ENCODE measurements around the gene SLC37A3. TPM values are rescaled to one million over a fixed set of nuclear protein-coding genes. Genes with fewer than 3 reads are reported as not detected.
"Not testable (repeated sequence)": the region's sequence is repeated elsewhere in the genome, so short reads cannot be mapped to it uniquely, and the experiment has no call there.

The SLC37A3 gene
- total RNA-seq, 4 donors from 2014 or later, result 71.9 to 123 (median 86.9) TPM

DNA sequence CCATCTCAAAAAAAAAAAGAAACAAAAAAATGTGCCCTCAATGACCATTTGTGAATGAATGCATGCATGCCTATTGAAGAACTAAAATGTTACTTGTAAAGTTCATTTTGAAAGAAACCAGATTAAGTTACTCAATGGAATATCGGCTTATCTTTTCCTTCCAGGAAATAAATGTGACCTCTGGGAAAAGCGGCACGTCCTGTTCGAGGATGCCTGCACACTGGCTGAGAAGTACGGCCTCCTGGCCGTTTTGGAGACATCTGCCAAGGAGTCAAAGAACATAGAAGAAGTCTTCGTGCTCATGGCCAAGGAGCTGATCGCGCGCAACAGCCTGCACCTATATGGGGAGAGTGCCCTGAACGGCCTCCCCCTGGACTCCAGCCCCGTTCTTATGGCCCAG lies 27.4 kb upstream of the SLC37A3 start:
- Histone ChIP-seq H3K4me1 (no peaks in the 10 kb centered on the region), H3K4me3 (replicated peaks in 1 of 3) (no peak overlapping the region), H3K27ac (no peak overlapping the region), H3K27me3 (no peaks in the 10 kb centered on the region), H3K36me3 (no peaks in the 10 kb centered on the region), H3K9me3 (no peaks in the 10 kb centered on the region)
- DNase-seq, result no peak
- 80 to 90% methylated on average over 12 of the region's 12 CpGs for WGBS, 2 donors
- intact Hi-C loops (cut with DNase I), result no loop called here
- TF ChIP-seq, protein P1, sequence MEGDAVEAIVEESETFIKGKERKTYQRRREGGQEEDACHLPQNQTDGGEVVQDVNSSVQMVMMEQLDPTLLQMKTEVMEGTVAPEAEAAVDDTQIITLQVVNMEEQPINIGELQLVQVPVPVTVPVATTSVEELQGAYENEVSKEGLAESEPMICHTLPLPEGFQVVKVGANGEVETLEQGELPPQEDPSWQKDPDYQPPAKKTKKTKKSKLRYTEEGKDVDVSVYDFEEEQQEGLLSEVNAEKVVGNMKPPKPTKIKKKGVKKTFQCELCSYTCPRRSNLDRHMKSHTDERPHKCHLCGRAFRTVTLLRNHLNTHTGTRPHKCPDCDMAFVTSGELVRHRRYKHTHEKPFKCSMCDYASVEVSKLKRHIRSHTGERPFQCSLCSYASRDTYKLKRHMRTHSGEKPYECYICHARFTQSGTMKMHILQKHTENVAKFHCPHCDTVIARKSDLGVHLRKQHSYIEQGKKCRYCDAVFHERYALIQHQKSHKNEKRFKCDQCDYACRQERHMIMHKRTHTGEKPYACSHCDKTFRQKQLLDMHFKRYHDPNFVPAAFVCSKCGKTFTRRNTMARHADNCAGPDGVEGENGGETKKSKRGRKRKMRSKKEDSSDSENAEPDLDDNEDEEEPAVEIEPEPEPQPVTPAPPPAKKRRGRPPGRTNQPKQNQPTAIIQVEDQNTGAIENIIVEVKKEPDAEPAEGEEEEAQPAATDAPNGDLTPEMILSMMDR (IDR thresholded peaks at IDR 0.05), result no peak
- no peak for TF ChIP-seq POLR2A (IDR thresholded peaks at IDR 0.05)

GRCh38 chr7:140423501-140423900 lies 25.2 kb upstream of the SLC37A3 start:
- no peaks in the 10 kb centered on the region for H3K36me3 ChIP-seq
- no peak for TF ChIP-seq POLR2A (IDR thresholded peaks at IDR 0.05)
- TF ChIP-seq, protein P1 (IDR thresholded peaks at IDR 0.05), result no peak
- WGBS, 2 donors, result 94% methylated on average over 3 of the region's 3 CpGs

GRCh38 chr7:140421521-140421920 lies 23.2 kb upstream of the SLC37A3 start:
- Histone ChIP-seq H3K4me1 (no peaks in the 10 kb centered on the region), H3K36me3 (no peaks in the 10 kb centered on the region), H3K4me3 (replicated peaks in 1 of 3) (no peak overlapping the region), H3K27me3 (no peaks in the 10 kb centered on the region), H3K9me3 (no peaks in the 10 kb centered on the region), H3K27ac (no peak overlapping the region)
- intact Hi-C loops (cut with DNase I), result no loop called here
- WGBS, 2 donors, result 90 to 95% methylated on average over 2 of the region's 2 CpGs
- TF ChIP-seq, protein P1 (IDR thresholded peaks at IDR 0.05), result no peak
- no peak for TF ChIP-seq POLR2A (IDR thresholded peaks at IDR 0.05)
- DNase-seq, result no peak

More at GRCh38 chr7:140423501-140423900, 25.2 kb upstream of the SLC37A3 start:
- H3K27me3 ChIP-seq, result no peaks in the 10 kb centered on the region
- no peaks in the 10 kb centered on the region for H3K4me1 ChIP-seq
- intact Hi-C loops (cut with DNase I), result no loop called here
- no peak overlapping the region for H3K27ac ChIP-seq
- H3K9me3 ChIP-seq, result no peaks in the 10 kb centered on the region
- no peak overlapping the region for H3K4me3 ChIP-seq (replicated peaks in 1 of 3)
- DNase-seq, result no peak

DNA sequence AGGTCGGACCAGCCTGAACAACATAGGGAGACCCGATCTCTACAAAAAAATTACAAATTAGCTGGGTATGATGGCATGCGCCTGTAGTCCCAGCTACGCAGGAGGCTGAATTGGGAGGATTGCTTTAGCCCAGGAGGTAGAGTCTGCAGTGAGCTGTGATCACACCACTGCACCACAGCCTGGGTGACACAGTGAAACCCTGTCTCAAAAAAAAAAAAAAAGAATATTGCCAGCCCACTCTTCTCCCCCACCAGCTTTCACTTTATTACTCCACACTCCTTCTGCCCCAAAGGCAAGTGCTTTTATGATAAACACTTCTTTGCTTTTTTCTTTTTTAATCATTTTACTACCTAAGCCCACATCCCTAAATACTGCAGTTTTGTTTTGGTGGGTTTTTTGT lies 20.3 kb upstream of the SLC37A3 start:
- DNase-seq, result no peak
- WGBS, 2 donors, result 91 to 93% methylated on average over 4 of the region's 4 CpGs

DNA sequence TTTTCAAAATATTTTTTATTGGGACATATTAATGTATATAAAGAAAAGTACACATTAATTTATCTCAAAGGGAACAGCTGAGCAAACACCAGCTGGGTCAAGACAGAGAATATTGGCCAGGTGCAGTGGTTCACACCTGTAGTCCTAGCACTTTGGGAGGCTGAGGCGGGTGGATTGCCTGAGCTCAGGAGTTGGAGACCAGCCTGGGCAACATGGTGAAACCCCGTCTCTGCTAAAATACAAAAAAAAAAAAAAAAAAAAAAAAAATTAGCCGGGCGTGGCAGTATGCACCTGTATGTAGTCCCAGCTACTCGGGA lies 19.8 kb upstream of the SLC37A3 start:
- H3K27me3 ChIP-seq; H3K4me1 ChIP-seq; intact Hi-C loops (cut with DNase I); H3K27ac ChIP-seq; DNase-seq; H3K4me3 ChIP-seq (replicated peaks in 1 of 3); H3K9me3 ChIP-seq; H3K36me3 ChIP-seq: not testable (repeated sequence)
- 91 to 97% methylated on average over 5 of the region's 5 CpGs for WGBS, 2 donors

More for the DNA sequence above, 20.3 kb upstream of the SLC37A3 start:
- Histone ChIP-seq H3K4me3 (replicated peaks in 1 of 3) (no peak overlapping the region), H3K27ac (no peak overlapping the region), H3K9me3 (no peaks in the 10 kb centered on the region), H3K4me1 (no peaks in the 10 kb centered on the region), H3K27me3 (no peaks in the 10 kb centered on the region), H3K36me3 (no peaks in the 10 kb centered on the region)
- no peak for TF ChIP-seq POLR2A (IDR thresholded peaks at IDR 0.05)
- TF ChIP-seq, protein P1 (IDR thresholded peaks at IDR 0.05), result no peak
- intact Hi-C loops (cut with DNase I), result no loop called here
